HG03095 (cell line): ENCODE data around the gene NAAA.
A peak's percentile ranks its signal among the peaks of the same experiment; 100 is the strongest.
"Not testable (repeated sequence)": the region's sequence is repeated elsewhere in the genome, so short reads cannot be mapped to it uniquely, and the experiment has no call there.

Source experiments
- ATAC-seq: cut with Tn5 transposase; IDR thresholded peaks from one replicate; pipeline ENCODE4 v1.9.1; 2021; ENCODE audit warnings: moderate library complexity; ENCODE audit not compliant: unreplicated experiment

NAAA gene

DNA sequence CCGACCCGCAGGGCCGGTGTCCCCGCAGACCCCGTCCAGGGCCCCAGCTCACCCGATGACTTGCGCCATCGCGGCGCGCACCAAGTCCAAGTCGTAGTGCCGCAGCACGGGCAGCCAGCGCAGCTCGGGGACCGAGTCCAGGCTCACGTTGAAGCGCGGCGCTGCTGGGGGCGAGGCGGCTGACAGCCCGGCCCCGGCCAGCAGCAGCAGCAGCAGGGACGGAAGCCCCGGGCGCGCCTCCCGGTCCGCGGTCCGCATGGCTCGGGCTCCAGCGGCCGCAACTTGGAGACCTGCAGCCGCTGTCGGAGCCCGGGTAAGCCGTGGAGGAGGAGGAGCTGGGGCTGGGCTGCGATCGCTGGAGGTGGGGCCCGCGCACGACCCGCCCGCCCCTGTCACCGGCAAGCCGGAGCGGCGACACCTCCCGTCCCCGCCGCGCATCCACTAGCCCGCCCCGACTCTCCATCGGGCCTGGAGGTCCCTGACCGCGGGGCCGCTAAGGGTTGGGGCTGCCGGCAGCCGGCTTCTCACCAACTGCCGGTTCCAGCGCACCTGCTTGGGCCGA, at the start of gene NAAA:
Gene NAAA, minus strand, starts transcription at position 322 of the 562 bp plus-strand sequence. Its CDS starts 64 bp downstream, at position 258.
- peak; percentile 76 for ATAC-seq

DNA sequence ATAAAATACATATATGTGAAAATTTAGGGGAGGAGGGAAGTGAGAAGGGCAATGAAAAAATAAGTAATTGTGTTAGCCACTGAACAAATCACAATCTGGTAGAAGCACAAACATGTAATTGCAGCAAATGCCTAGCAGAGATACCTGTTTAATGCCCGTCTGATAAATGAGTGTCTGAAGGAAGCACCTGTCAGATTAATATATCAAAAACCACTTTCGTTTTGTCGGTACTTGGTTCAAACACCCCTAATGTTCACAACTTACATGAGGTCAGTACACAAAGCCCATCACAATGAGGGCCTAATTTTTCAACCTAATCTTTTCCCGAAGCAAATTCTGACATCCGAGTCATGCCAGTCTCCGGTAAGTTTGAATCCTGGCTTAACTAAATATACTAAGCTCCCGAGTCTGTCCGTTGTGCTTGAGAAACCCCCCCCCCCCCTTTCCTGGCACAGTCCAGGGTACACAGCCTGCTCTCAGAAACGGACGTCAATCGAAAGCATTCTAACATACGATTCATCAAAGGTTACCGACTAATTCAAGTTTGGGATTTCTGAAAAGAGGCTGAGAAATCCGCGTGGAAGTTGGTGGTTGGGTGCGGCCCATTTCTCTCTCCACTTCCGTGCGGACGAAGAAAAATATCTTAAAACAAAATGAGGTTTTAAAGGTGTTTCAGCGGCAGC, 49.2 kb upstream of the NAAA start:
- ATAC-seq, result no peak

DNA sequence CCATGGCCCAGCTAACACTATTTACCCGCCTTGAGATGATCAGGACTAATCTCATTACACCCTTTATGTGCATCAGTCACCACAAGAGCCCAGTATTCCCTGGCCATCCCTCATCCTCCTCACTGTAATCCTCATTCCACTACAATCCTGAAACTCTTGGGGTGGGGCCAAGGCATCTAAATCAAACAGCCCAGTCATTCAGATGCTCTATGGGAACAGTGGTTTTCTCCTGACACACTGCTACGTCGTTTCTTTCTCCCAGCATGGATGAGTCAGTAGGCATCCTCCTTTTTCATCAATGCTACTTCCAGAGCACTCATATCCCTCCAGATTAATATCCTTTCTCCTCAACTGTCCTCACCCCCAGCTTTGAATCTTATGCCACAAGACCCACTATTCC, 44.3 kb upstream of the NAAA start:
- no peak for ATAC-seq

DNA sequence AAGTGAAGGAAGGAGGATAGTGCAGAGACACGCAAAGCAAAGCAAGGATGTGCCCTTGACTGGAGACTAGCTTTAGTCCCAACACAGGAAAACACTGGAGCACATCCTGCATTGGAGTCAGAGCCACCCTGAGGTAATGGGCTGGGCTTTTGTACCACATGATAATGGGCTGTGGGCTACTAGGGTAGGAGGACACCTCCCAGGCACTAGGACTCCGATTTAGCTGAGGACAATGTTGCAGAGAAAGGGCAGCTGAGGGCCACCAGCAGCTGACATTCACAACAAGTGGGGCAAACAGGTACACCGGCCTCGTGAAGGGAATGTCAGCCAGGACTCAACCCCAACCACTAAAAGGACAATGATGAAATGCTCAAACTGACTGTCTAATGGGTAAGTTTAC, 39.8 kb upstream of the NAAA start:
- ATAC-seq, result no peak

DNA sequence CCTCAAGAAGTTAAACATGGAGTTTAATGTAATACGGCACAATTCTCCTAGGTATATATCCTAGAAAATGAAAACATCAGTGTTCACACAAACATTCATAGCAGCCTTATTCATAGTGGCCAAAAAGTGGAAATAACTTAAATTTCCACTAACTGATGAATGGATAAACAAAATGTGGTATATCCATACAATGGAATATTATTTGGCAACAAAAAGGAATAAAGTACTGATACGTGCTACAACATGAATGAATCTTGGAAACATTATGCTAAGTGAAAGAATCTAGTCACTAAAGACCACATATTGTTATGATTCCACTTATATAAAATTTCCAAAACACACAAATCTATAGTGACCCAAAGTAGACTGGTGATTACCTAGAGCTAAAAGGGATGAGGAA, 35.4 kb upstream of the NAAA start:
- ATAC-seq, result no peak

DNA sequence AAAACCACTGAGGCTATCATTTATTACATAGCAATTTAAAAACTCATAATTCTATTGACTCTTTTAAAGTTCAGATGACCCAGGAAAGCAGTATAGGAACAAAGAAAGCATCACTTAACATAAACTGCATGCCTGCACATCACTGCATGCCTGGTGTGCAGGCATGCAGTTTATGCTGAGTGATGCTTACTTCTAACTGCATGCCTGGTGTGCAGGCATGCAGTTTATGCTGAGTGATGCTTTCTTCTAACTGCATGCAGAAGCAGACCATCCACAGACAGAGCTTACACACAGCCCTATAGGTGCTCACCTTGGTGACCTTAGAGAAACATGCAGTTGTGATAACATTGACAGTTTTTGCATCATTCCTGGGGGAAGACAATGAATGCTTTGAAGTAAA, 33.0 kb upstream of the NAAA start:
- no peak for ATAC-seq

DNA sequence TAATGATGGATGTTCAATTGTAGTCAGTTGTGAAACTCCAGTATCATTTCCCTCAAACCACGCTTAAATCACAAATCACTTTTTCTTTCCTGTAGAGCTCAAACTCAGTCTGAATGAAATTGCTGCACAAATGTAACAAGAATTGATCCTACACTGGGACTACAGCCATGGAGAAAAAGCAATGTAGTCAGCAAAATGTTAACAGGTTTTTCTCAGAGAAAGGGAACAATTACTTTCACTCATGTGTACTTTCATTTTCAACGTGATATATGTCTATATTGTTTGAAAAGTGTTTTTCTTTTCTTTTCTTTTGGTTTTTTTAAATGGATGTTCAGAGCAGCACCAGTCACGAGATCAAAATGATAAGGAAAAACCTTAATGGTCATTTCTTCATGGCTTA, 27.3 kb upstream of the NAAA start:
- no peak for ATAC-seq

DNA sequence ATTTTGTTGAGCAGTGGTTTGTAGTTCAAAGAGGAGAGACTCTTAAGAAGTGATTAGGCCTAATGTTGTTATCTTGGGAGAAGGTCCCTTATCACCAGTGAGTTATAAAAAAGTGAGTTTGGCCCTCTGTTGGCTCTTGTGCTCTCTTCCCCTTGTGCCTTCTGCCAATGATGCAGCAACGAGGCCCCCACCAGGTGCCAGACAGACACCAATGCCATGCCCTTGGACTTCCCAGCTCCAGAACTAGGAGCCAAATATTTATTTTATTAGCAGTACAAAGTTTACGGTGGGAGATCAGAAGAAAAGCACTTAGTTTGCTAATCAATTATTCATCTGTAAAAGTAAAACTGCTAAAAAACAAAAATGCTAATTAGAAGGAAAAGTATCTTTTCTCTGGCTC, 22.7 kb upstream of the NAAA start:
- no peak for ATAC-seq

DNA sequence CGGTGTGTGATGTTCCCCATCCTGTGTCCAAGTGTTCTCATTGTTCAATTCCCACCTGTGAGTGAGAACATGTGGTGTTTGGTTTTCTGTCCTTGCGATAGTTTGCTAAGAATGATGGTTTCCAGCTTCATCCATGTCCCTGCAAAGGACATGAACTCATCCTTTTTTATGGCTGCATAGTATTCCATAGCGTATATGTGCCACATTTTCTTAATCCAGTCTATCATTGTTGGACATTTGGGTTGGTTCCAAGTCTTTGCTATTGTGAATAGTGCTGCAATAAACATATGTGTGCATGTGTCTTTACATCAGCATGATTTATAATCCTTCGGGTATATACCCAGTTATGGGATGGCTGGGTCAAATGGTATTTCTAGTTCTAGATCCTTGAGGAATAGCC, 21.3 kb upstream of the NAAA start:
- not testable (repeated sequence) for ATAC-seq

DNA sequence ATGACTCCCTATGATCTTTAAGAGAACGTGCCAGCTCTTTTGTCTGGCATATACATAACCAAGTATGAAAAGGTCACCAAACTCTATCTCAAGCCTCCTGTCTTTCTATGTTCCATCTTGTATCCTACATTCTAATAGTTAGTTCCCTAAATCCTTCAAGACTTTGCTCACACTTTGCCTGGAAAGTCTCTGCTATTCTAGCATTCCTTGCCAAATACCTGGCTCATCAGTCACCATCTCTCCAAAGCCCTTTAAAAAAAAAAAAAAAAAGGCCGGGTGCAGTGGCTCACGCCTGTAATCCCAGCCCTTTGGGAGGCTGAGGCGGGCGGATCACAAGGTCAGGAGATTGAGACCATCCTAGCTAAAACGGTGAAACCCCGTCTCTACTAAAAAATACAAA, 17.7 kb upstream of the NAAA start:
- ATAC-seq, result not testable (repeated sequence)

DNA sequence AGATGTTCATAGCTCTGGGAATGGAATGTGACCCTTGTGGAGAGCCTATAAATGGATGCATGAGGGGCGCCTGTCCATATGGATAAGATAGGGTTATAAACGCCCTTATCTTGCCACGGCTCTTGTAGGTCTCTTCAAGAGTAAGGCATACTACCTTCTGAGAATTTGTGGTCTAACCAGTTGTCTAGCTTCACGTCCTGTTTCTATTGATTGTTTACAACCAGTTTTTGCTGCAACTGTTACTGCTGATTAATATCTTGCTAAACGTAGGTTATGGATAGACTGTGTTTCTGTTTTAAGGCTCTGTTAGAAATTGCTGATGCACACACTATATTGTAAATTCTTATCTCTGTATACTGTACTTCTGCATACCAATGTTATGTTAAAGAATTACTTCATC, 14.0 kb upstream of the NAAA start:
- not testable (repeated sequence) for ATAC-seq

DNA sequence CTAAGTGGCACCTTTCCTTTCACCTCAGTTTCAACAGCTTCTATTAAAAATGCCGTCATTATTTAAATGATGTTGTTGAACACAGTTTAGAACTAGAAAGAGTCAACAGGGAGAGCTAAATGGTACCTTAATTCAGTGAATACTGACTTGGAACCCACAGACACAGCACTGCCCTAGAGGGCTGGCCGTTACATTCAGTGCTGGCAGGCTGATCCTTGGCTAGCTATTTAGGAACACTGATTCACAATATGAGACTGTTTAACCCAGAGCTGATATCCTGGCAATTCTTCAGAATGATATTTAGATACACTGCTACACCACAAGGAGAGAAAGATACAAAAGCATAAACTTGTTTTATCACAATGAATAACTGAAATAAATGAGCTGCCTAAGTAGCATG, 12.7 kb upstream of the NAAA start:
- ATAC-seq, result no peak

DNA sequence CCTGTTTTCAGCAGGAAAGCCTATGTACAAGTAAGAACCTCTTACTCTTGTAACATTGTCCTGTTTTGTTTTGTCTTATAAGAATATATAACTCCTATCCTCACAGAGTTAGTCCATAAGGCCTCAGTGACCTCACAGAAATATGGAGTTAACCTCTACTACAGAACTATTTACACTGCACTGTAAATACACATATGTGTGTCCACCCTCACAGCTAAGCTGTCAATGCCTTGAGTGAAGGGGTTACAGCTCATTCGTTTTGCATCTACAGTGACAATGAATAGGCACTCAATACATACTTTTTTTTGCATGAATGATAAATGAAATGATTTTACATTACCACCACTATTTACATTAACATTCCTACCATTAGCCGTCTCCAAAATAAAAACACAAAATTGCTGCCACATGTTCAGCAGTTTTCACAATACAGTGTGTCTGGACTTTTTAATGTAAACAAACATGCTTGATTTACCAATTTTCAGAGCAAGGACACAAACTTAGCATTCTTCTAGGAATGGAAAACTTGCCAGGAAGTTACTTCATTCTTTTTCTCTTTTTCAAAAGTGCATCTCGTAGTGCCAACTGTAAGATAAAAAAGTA, 9.5 kb upstream of the NAAA start:
- ATAC-seq, result no peak

DNA sequence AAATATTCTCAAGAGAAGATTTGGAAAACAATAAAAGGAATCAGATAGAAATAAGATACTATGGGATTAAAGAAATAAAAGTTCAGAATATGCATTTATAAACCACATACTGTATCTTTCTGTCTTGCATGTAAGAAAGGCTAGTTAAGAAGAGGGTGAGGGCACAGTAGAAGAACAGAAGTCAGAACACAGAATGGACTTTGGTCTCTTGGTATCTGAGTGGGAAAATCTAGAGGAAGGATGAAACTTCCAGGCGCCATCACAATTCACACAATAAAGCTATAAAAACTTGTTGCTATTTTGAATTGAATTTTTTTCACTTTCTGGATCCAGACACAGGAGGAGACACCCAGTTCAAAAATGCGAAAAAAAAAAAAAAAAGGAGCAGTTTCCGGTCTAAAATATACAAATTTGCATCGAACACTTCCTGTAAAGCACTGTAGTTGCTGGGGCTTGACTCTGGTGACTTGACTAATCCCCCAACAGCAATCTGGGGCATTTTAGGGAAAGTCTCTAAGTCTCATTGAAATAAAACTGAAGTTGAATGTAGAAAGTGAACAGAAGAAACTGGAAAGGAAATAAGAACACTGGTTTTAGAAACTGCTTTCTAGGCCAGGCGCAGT, 8.1 kb upstream of the NAAA start:
- ATAC-seq, result peak; percentile 79

DNA sequence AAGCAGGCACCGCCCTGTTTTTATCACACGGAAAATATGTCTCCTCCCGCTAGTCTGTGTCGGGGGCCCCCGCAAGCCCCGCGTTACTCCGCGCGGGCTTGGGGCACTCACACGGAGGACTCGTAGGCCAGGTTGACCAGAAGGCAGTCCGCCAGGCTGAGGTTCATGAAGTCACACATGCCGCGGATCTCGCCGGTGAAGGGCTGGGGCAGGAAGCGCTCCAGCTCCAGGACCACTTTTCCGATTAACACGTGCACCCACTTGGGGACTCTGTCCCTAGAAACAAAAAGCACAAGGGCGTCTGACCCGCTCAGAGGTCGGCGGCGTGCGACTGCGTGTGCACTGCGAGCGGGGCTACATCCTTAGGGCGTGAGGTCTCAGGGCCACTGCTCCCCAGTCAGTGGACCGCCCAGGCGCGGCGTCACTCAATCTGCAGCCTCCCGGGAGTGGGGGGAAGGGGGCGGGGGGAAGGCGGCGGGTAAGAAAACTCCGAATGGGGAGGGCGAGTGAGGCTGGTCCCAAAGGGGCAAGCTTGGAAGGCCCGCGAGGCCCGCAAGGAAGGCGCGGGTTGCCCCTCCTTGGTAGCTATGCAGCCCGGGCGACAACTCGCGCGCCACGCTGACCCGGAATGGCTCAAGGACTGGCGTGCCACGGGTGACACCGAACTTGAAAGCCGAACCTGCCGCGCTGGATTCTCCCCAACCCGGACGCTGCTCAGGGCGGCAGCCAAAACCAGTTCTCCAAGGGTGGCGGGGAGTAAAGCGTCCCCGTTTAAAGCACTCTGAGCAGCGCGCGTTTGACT, 722 bp downstream of the NAAA start:
- ATAC-seq, result peak; percentile 61

DNA sequence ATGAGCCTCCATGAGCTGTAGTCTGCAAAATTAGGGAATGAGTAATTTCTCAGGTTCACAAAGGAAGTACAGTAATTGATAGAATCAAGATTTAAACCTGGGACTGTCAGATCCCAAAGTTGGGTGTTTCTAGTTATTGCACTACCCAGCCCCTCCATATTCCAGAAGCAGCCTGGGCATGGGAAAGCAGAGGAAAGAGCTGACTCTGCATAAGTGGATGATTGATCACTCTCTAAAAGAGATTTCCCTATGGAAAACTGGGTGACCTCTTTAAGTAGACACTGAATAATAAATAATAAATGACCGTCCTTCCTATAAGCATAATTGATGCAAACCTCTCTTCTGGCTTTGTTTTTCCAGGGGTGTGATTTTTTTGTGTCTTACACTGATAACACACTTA, 5.2 kb downstream of the NAAA start:
- no peak for ATAC-seq

DNA sequence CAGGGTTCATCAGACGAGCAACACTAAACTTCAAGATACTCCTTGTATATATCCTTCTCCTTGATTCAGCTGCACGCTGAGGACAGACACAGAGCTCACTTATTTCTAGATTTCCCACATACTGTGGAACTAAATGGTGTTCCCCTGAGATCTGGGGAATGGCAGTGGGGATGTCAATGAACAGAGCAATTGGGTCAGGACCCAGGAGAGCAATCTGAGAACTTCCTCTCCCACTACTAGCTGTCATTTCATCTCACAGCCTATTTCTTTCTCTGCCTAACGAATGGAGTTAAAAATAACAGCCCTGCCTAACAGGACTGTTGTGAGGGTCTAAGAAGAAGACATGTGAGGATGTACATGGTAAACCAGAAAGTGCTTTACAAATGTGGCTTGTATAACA, 10.7 kb downstream of the NAAA start:
- ATAC-seq, result no peak

DNA sequence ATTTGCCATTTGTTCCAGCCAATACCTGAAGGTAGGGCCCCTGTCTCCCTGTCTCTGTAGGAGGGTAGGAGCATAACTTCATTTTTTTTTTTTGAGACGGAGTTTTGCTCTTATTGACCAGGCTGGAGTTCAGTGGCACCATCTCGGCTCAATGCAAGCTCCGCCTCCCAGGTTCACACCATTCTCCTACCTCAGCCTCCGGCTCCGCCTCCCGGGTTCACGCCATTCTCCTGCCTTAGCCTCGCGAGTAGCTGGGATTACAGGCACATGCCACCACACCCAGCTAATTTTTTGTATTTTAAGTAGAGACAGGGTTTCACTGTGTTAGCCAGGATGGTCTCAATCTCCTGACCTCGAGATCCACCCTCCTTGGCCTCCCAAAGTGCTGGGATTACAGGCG, 15.9 kb downstream of the NAAA start:
- ATAC-seq, result not testable (repeated sequence)

DNA sequence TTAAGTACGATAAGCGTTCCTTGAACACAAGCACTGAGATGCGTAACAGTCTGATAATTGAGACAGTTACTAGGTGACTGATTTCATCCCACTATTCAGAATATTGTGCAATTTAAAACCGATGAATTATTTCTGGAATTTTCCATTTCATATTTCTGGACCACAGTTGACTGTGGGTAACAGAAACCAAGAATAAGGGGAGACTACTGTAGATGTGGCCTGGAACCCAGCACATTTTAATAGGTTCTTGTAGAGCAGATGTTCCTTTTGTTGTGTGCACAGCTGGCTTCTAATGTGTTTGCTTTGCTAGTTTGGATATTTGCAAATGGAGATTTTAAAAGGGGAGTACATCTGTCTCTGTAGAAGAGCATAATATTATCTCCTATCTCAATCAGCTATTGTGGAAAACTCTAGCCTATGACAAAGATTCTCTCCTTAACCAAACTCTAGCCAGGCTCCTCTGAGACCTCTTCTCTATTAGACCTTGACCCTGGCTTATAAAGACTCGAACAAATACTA, 16.4 kb downstream of the NAAA start:
- no peak for ATAC-seq

DNA sequence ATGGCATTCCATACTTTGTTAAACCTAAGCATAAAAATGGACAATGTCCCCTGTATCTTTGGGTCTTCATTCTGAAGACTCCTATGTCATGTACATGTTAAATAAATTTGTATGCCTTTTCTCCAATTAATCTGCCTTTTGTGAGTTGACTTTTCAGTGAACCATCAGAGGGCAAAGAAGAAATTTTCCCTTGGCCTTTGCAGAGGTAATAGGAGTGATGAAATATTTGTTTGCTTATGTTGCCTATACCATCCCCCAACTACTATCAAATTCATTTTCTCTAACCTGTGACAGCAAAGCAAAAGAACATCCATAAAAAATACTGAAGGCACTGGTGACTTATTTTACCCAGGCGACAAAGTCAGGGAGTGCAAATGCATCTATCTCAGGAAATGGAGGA, 18.2 kb downstream of the NAAA start:
- ATAC-seq, result no peak

DNA sequence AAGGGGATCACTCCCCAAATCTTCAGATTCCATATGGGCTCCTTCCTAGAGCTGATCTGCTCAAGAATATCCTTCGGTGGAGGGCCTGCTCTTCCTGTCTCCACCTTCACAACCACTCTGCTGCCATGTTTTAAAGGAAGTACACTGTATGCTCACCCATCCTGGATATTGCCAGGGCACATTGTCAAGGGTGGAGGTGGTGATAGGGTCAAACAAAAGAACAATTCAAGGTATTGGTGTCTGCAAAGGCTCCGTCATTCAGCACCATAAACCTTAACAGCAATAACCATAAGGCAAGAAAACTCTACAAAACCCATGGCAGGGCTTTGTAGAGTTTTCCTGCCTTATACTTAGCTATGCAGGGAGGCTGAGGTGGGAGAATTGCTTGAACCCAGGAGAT, 18.9 kb downstream of the NAAA start:
- no peak for ATAC-seq
